Measurements from ENCODE around the gene TRAPPC3.

TRAPPC3 gene

DNA sequence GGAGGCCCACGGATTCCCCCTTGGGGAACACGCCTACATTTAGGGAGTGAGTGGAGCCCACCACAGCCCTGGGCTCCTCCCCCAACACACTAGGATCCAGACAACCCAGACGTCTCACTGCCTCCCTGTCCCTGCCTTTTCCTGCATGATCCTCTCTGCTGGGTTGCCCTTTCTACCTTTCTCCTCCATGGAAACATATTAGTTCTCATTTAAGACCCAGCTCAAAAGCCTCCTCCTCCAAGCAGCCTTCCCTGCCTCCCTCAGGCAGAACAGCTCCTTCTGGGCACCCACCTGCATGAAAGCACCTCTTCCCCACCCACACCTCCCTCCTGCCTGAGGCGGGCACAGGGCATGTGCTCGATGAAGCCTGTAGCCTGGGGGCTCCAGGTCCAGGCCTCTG is 34.9 kb downstream of the TRAPPC3 start:
- ChIA-PET POLR2A (no interaction called here), CTCF (interaction anchor here (0.6 kb wide), 1 partner anchor 202 kb away, joined by 3 read pairs; no protein-coding TSS in a partner anchor)
- TF ChIP-seq ZNF384 (IDR thresholded peaks at IDR 0.05) (no peak), BHLHE40 (IDR thresholded peaks at IDR 0.05; ENCODE audit: borderline replicate concordance) (no peak), ELF4 (IDR thresholded peaks at IDR 0.05) (no peak), FOXM1 (IDR thresholded peaks at IDR 0.05; ENCODE audit: borderline replicate concordance) (no peak), CTBP1 (IDR thresholded peaks at IDR 0.05; ENCODE audit: borderline replicate concordance) (no peak)
- no peak for DNase-seq (ENCODE audit: extremely low spot score)

DNA sequence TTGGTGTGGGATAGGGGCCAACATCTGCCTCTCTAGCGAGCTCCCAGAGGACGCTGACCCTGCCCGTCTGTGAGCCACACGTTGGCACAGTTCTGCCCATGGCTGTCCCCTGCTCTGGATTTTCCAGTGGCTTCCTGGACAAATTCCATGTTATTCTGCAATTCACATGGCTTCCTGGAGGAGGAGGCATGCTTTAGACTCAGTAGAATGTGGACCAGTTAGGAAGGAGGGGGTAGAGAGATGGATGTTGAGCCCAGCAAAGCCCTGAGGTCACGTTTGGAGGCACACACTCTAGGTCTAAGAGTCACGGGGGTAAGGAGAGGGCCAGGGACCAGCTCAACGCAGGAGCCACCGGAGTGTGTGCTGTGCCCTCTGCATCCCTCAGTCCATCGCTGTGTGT is 36.5 kb downstream of the TRAPPC3 start:
- POLR2A ChIA-PET = no interaction called here
- CTCF ChIA-PET = no interaction called here
- TF ChIP-seq FOXK2 (IDR thresholded peaks at IDR 0.05) (no peak), FOXM1 (IDR thresholded peaks at IDR 0.05; ENCODE audit: borderline replicate concordance) (no peak), ELF4 (IDR thresholded peaks at IDR 0.05) (no peak), HDGF (IDR thresholded peaks at IDR 0.05; ENCODE audit: borderline replicate concordance) (no peak), ZNF384 (IDR thresholded peaks at IDR 0.05) (no peak), ARNT (IDR thresholded peaks at IDR 0.05) (no peak), L3MBTL2 (conservative IDR thresholded peaks at IDR 0.05) (no peak), CTBP1 (IDR thresholded peaks at IDR 0.05; ENCODE audit: borderline replicate concordance) (no peak), NFRKB (IDR thresholded peaks at IDR 0.05) (no peak), SUZ12 (IDR thresholded peaks at IDR 0.05) (no peak), SP1 (IDR thresholded peaks at IDR 0.05) (no peak), FOXA1 (IDR thresholded peaks at IDR 0.05) (no peak), LEF1 (IDR thresholded peaks at IDR 0.05; ENCODE audit: borderline replicate concordance) (no peak), TARDBP (IDR thresholded peaks at IDR 0.05) (no peak), BHLHE40 (IDR thresholded peaks at IDR 0.05; ENCODE audit: borderline replicate concordance) (no peak)
- TF ChIP-seq, protein P1, sequence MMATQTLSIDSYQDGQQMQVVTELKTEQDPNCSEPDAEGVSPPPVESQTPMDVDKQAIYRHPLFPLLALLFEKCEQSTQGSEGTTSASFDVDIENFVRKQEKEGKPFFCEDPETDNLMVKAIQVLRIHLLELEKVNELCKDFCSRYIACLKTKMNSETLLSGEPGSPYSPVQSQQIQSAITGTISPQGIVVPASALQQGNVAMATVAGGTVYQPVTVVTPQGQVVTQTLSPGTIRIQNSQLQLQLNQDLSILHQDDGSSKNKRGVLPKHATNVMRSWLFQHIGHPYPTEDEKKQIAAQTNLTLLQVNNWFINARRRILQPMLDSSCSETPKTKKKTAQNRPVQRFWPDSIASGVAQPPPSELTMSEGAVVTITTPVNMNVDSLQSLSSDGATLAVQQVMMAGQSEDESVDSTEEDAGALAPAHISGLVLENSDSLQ (IDR thresholded peaks at IDR 0.05) = no peak
- no peak for DNase-seq (ENCODE audit: extremely low spot score)

DNA sequence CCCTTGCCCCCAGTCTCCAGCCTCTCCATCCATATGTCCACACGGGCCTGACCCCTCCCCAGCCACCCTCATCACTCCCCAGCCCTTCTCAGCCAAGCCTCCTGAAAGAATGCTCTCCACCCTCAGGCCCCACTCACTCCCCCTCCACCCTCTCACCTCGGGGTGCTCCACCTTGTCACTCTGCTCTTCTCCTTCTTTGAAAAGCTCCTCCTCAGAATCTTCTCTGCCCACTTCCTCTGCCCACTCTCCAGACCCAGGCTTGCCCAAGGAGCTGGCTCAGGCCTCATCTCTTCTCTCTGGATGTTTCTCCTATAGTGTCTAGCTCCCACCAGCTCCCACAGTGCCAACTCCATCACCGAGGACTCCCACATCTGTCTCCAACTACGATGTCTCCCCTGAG is 38.1 kb downstream of the TRAPPC3 start:
- POLR2A ChIA-PET = interaction anchor here (1.4 kb wide), 1 partner anchor 8 kb away, joined by 3 read pairs; no protein-coding TSS in a partner anchor

DNA sequence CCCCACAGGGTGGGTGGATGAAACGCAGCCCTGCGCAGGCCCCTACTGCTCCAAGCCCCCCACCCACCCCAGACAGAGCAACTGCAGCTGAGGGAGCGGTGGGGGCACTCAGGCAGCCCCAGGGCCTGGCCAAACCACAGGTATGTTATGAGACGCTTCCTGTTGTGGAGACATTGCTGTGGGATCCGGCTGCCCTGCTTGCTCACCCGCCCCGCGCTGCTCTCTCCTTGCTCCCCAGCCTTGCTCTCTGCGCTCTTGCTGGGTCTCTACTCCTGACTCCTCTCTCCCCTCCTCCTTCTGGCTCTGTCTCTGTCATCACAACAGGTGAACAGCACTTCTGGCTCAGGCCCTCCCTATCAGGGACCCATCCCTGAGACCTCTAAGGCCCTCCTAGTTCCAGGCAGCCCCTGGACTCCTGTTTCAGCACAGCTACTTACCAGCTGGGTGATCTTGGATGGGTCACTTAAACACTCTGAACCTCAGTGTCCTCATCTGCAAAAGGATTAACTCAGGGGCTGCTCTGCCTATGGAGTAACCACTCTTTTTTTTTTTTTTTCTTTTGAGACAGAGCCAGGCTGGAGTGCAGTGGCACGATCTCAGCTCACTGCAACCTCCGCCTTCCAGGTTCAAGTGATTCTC is 40.1 kb downstream of the TRAPPC3 start:
- DNase-seq (ENCODE audit: extremely low spot score) = no peak
- ChIA-PET CTCF (interaction anchor here (0.6 kb wide), 1 partner anchor 25 kb away, joined by 3 read pairs; no protein-coding TSS in a partner anchor), POLR2A (no interaction called here)
- no peak for TF ChIP-seq ARNT (IDR thresholded peaks at IDR 0.05)

More for the DNA sequence above, 38.1 kb downstream of the TRAPPC3 start:
- no peak for DNase-seq (ENCODE audit: extremely low spot score)
- no peak for TF ChIP-seq NFRKB (IDR thresholded peaks at IDR 0.05)
- no peak for TF ChIP-seq HDGF (IDR thresholded peaks at IDR 0.05; ENCODE audit: borderline replicate concordance)
- TF ChIP-seq L3MBTL2 (conservative IDR thresholded peaks at IDR 0.05) = no peak
- no peak for TF ChIP-seq FOXK2 (IDR thresholded peaks at IDR 0.05)
- CTCF ChIA-PET = interaction anchor here (1.2 kb wide), 1 partner anchor 24 kb away, joined by 4 read pairs; no protein-coding TSS in a partner anchor

DNA sequence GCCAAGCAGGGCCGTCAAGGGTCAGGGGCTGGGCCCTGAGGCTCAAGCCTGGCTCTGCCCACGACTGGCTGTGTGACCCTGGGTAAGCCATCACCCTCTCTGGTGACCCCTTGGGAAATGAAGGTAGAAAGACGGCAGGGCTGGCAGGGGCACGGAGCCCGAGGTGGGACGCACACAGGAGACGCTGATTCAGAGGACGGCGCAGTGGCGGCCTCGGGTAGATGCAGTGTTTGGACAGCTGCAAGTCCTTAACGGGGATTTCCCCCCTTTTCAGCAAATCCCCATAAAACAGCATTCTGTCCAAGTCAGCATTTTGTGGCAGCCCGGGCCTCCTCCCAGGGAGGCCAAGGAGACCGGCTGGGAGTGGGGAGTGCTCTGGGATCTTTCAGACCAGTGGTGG is 41.0 kb downstream of the TRAPPC3 start:
- DNase-seq (ENCODE audit: extremely low spot score) = no peak

DNA sequence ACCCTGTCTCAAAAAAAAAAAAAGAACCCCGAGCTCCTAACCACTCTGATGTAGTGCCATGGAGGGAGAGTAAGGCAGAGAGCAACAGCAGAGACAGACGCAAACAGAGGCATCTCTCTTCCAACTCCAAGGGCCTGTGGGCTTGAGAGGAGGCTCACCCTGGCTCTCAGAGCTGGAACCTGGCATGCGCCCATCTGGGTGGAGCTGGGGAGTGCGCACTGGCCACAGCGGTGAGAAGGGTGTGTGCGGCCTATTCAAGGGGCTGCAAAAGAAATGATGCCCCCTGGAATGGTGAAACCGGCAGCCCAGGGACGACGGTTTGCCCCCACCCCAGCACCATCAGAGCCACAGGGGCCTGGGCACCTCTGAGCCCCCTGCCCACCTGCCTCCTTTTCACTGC is 41.9 kb downstream of the TRAPPC3 start:
- POLR2A ChIA-PET = no interaction called here
- DNase-seq (ENCODE audit: extremely low spot score) = no peak
- CTCF ChIA-PET = no interaction called here
- TF ChIP-seq FOXM1 (IDR thresholded peaks at IDR 0.05; ENCODE audit: borderline replicate concordance) = no peak
- TF ChIP-seq SUZ12 (IDR thresholded peaks at IDR 0.05) = no peak
- TF ChIP-seq FOXA1 (IDR thresholded peaks at IDR 0.05) = no peak
- TF ChIP-seq LEF1 (IDR thresholded peaks at IDR 0.05; ENCODE audit: borderline replicate concordance) = no peak
- no peak for TF ChIP-seq NFRKB (IDR thresholded peaks at IDR 0.05)
- no peak for TF ChIP-seq ARNT (IDR thresholded peaks at IDR 0.05)
- no peak for TF ChIP-seq HDGF (IDR thresholded peaks at IDR 0.05; ENCODE audit: borderline replicate concordance)
- TF ChIP-seq ZNF384 (IDR thresholded peaks at IDR 0.05) = no peak
- no peak for TF ChIP-seq ELF4 (IDR thresholded peaks at IDR 0.05)
- no peak for TF ChIP-seq FOXK2 (IDR thresholded peaks at IDR 0.05)
- no peak for TF ChIP-seq SP1 (IDR thresholded peaks at IDR 0.05)
- TF ChIP-seq BHLHE40 (IDR thresholded peaks at IDR 0.05; ENCODE audit: borderline replicate concordance) = no peak
- no peak for TF ChIP-seq TARDBP (IDR thresholded peaks at IDR 0.05)
- no peak for TF ChIP-seq CTBP1 (IDR thresholded peaks at IDR 0.05; ENCODE audit: borderline replicate concordance)
- TF ChIP-seq, protein P1 (IDR thresholded peaks at IDR 0.05) = no peak
- no peak for TF ChIP-seq L3MBTL2 (conservative IDR thresholded peaks at IDR 0.05)

More for the DNA sequence above, 41.0 kb downstream of the TRAPPC3 start:
- POLR2A ChIA-PET = no interaction called here
- TF ChIP-seq CTBP1 (IDR thresholded peaks at IDR 0.05; ENCODE audit: borderline replicate concordance) (no peak), TARDBP (IDR thresholded peaks at IDR 0.05) (no peak), SUZ12 (IDR thresholded peaks at IDR 0.05) (no peak), ARNT (IDR thresholded peaks at IDR 0.05) (no peak), NFRKB (IDR thresholded peaks at IDR 0.05) (no peak), LEF1 (IDR thresholded peaks at IDR 0.05; ENCODE audit: borderline replicate concordance) (no peak), BHLHE40 (IDR thresholded peaks at IDR 0.05; ENCODE audit: borderline replicate concordance) (no peak), FOXM1 (IDR thresholded peaks at IDR 0.05; ENCODE audit: borderline replicate concordance) (no peak), L3MBTL2 (conservative IDR thresholded peaks at IDR 0.05) (no peak), FOXA1 (IDR thresholded peaks at IDR 0.05) (no peak)
- CTCF ChIA-PET = no interaction called here

DNA sequence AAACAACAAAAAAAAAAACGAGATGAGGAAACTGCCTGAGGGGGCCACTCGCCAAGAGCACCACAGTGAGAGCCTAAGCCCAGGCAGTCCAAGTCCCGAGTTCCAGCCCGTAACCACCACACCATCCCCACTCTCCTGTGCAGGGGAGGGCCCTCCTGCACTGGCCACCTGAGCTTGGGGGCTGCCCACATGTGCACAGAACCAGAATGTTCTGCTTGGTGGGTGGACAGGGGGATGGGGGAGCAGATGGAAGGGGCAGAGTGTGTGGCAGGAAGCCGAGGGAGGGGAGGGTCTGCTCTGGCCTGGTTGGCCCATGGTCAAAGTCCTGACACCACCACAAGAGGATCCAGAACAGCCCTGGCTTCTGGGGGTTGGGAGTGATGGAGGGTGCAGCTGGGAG is 43.0 kb downstream of the TRAPPC3 start:
- CTCF ChIA-PET = interaction anchor here (1.1 kb wide), 1 partner anchor 29 kb away, joined by 3 read pairs; no protein-coding TSS in a partner anchor
- TF ChIP-seq FOXK2 (IDR thresholded peaks at IDR 0.05) (no peak), FOXM1 (IDR thresholded peaks at IDR 0.05; ENCODE audit: borderline replicate concordance) (no peak), SP1 (IDR thresholded peaks at IDR 0.05) (no peak), HDGF (IDR thresholded peaks at IDR 0.05; ENCODE audit: borderline replicate concordance) (no peak), ELF4 (IDR thresholded peaks at IDR 0.05) (no peak), LEF1 (IDR thresholded peaks at IDR 0.05; ENCODE audit: borderline replicate concordance) (no peak), CTBP1 (IDR thresholded peaks at IDR 0.05; ENCODE audit: borderline replicate concordance) (no peak), SUZ12 (IDR thresholded peaks at IDR 0.05) (no peak), ZNF384 (IDR thresholded peaks at IDR 0.05) (no peak), TARDBP (IDR thresholded peaks at IDR 0.05) (no peak)
- DNase-seq (ENCODE audit: extremely low spot score) = no peak
- POLR2A ChIA-PET = no interaction called here
